Measurements from ENCODE around the gene KRTAP29-1.
"Not testable (repeated sequence)": the region's sequence is repeated elsewhere in the genome, so short reads cannot be mapped to it uniquely, and the experiment has no call there.

KRTAP29-1 gene

DNA sequence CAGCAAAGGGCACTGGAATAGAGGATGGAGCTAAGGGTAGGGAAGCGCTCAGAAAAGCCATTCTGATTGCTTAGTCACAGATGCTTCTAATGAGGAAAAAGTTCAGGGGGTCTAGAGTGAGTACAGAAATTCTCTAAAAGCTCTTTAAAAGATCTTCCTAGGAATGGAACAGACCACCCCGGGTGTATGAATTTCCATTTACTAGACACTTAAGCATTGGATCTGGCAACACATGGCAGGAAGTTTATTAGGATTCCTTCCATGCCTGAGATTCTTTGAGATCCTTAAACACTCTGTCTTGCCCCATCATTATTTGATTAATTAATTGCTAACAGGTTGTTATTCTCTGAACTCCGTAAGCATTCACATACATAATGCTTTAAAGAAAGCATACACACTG, 18.6 kb downstream of the KRTAP29-1 start:
- Histone ChIP-seq H2AFZ (ENCODE audit: low read depth, low read length) (no peak overlapping the region), H3K4me1 (ENCODE audit: insufficient read depth, low read length) (no peaks in the 10 kb centered on the region), H3K4me2 (ENCODE audit: insufficient read depth, low read length) (no peak overlapping the region), H3K9me3 (ENCODE audit: insufficient read depth, low read length, severe bottlenecking) (no peaks in the 10 kb centered on the region), H4K20me1 (ENCODE audit: insufficient read depth, low read length) (no peaks in the 10 kb centered on the region), H3K27me3 (ENCODE audit: insufficient read depth, low read length, poor library complexity) (peaks cover 8% of the 10 kb centered on the region), H3K79me2 (ENCODE audit: insufficient read depth, low read length) (no peaks in the 10 kb centered on the region), H3K4me3 (ENCODE audit: low read depth in 1 of 2, low read length in 2 of 2) (no peak overlapping the region), H3K27ac (ENCODE audit: low read length) (no peak overlapping the region), H3K9ac (ENCODE audit: low read depth, low read length) (no peak overlapping the region), H3K36me3 (ENCODE audit: insufficient read depth, low read length) (no peaks in the 10 kb centered on the region)
- DNase-seq (no peak), ATAC-seq (ENCODE audit: insufficient read depth, low read depth) (no peak)
- TF ChIP-seq, protein P1, sequence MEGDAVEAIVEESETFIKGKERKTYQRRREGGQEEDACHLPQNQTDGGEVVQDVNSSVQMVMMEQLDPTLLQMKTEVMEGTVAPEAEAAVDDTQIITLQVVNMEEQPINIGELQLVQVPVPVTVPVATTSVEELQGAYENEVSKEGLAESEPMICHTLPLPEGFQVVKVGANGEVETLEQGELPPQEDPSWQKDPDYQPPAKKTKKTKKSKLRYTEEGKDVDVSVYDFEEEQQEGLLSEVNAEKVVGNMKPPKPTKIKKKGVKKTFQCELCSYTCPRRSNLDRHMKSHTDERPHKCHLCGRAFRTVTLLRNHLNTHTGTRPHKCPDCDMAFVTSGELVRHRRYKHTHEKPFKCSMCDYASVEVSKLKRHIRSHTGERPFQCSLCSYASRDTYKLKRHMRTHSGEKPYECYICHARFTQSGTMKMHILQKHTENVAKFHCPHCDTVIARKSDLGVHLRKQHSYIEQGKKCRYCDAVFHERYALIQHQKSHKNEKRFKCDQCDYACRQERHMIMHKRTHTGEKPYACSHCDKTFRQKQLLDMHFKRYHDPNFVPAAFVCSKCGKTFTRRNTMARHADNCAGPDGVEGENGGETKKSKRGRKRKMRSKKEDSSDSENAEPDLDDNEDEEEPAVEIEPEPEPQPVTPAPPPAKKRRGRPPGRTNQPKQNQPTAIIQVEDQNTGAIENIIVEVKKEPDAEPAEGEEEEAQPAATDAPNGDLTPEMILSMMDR (IDR thresholded peaks at IDR 0.05; ENCODE audit: borderline replicate concordance, extremely low read depth, low read length, poor library complexity, severe bottlenecking), result no peak
- TF ChIP-seq EZH2 (IDR thresholded peaks at IDR 0.05; ENCODE audit: borderline replicate concordance, low read depth, low read length, severe bottlenecking), result no peak

DNA sequence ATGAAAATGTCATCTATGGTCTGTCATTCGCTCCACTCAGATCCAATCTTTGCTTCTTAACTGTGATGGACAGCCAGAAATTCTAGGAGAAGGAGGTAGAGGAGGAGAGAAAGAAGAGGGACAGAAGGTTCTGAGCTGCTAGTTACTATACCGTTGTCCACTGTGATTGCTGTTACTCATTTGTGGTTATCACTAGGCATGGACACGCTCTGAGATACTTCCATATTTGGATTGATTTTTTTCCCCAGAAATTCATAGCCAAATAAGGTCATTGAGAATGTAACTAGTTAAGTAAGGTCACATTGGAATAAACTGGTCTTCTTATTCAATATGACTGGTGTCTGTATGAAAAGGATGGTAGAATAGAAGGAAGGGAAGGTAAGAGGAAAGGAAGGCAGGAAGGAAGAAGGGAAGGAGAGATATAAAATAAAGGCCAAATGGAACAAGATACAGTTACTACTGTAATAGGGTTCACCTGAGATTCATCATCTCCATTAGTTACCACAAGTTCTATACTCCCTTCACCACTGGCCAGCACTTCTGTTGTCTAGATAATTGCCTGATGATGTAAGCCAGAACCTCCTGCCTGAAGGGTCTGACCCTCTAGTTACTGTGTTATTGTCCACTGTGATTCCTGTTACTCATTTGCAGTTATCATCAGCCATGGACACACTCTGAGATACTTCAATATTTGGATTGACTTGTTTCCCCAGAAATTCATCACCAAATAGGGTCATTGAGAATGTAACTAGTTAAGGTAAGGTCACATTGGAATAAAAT, 24.3 kb downstream of the KRTAP29-1 start:
- H3K4me3 ChIP-seq (ENCODE audit: low read depth in 1 of 2, low read length in 2 of 2), result no peak overlapping the region
- H3K9ac ChIP-seq (ENCODE audit: low read depth, low read length), result no peak overlapping the region
- H3K4me1 ChIP-seq (ENCODE audit: insufficient read depth, low read length), result no peaks in the 10 kb centered on the region
- TF ChIP-seq, protein P1 (IDR thresholded peaks at IDR 0.05; ENCODE audit: borderline replicate concordance, extremely low read depth, low read length, poor library complexity, severe bottlenecking), result no peak
- no peak for TF ChIP-seq EZH2 (IDR thresholded peaks at IDR 0.05; ENCODE audit: borderline replicate concordance, low read depth, low read length, severe bottlenecking)
- peaks cover 9% of the 10 kb centered on the region for H3K27me3 ChIP-seq (ENCODE audit: insufficient read depth, low read length, poor library complexity)
- no peaks in the 10 kb centered on the region for H3K9me3 ChIP-seq (ENCODE audit: insufficient read depth, low read length, severe bottlenecking)
- H3K4me2 ChIP-seq (ENCODE audit: insufficient read depth, low read length), result no peak overlapping the region
- H3K79me2 ChIP-seq (ENCODE audit: insufficient read depth, low read length), result no peaks in the 10 kb centered on the region
- H3K27ac ChIP-seq (ENCODE audit: low read length), result no peak overlapping the region
- ATAC-seq (ENCODE audit: insufficient read depth, low read depth) (no peak), DNase-seq (no peak)
- H4K20me1 ChIP-seq (ENCODE audit: insufficient read depth, low read length), result peaks cover 3% of the 10 kb centered on the region; the same call in 1 of the 2 replicates
- H3K36me3 ChIP-seq (ENCODE audit: insufficient read depth, low read length), result no peaks in the 10 kb centered on the region
- H2AFZ ChIP-seq (ENCODE audit: low read depth, low read length), result no peak overlapping the region

DNA sequence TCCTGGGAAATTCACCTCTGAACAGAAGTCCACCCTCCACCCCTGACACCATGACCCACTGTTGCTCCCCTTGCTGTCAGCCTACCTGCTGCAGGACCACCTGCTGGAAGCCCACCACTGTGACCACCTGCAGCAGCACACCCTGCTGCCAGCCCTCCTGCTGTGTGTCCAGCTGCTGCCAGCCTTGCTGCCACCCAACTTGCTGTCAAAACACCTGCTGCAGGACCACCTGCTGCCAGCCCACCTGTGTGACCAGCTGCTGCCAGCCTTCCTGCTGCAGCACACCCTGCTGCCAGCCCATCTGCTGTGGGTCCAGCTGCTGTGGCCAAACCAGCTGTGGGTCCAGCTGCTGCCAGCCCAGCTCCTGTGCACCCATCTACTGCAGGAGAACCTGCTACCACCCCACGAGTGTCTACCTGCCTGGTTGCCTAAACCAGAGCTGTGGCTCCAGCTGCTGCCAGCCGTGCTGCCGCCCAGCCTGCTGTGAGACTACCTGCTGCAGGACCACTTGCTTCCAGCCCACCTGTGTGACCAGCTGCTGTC, 26.9 kb downstream of the KRTAP29-1 start, which contains the start of gene KRTAP9-7:
Gene KRTAP9-7 (plus strand): TSS at position 51 of the 543 bp plus-strand sequence. CDS start 0 bp downstream, at position 51.
- not testable (repeated sequence) for ATAC-seq (ENCODE audit: insufficient read depth, low read depth); H3K9ac ChIP-seq (ENCODE audit: low read depth, low read length); H3K36me3 ChIP-seq (ENCODE audit: insufficient read depth, low read length); H3K79me2 ChIP-seq (ENCODE audit: insufficient read depth, low read length); H3K9me3 ChIP-seq (ENCODE audit: insufficient read depth, low read length, severe bottlenecking); H3K4me3 ChIP-seq (ENCODE audit: low read depth in 1 of 2, low read length in 2 of 2); H3K27ac ChIP-seq (ENCODE audit: low read length); H2AFZ ChIP-seq (ENCODE audit: low read depth, low read length); DNase-seq; H3K4me2 ChIP-seq (ENCODE audit: insufficient read depth, low read length); H3K4me1 ChIP-seq (ENCODE audit: insufficient read depth, low read length); H4K20me1 ChIP-seq (ENCODE audit: insufficient read depth, low read length); H3K27me3 ChIP-seq (ENCODE audit: insufficient read depth, low read length, poor library complexity)

DNA sequence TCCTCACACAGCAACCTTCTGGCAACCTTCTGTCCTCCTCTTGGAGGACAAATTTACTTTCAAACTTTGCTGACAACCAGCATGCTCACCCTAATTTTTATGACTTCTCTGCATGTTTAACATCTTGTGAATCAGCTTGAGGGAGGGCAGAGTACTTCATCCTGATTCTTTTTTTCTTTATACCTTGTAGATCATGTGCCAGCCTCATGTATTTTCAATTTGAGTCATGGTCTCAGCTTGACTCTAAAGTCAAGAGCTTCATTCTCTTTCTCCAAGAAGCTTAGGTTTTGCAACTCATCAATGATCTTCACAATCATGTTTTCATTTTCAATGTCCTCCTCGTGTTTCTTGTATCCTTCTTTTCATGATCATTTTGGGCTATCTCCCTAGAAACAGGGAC, 30.8 kb downstream of the KRTAP29-1 start:
- DNase-seq, result no peak
- H3K27ac ChIP-seq (ENCODE audit: low read length), result no peak overlapping the region
- H3K9me3 ChIP-seq (ENCODE audit: insufficient read depth, low read length, severe bottlenecking), result no peaks in the 10 kb centered on the region
- H3K4me1 ChIP-seq (ENCODE audit: insufficient read depth, low read length), result no peaks in the 10 kb centered on the region
- no peak for ATAC-seq (ENCODE audit: insufficient read depth, low read depth)
- H3K9ac ChIP-seq (ENCODE audit: low read depth, low read length), result no peak overlapping the region
- TF ChIP-seq, protein P1 (IDR thresholded peaks at IDR 0.05; ENCODE audit: borderline replicate concordance, extremely low read depth, low read length, poor library complexity, severe bottlenecking), result no peak
- no peak for TF ChIP-seq EZH2 (IDR thresholded peaks at IDR 0.05; ENCODE audit: borderline replicate concordance, low read depth, low read length, severe bottlenecking)
- peaks cover 8% of the 10 kb centered on the region for H3K27me3 ChIP-seq (ENCODE audit: insufficient read depth, low read length, poor library complexity)
- H3K4me2 ChIP-seq (ENCODE audit: insufficient read depth, low read length), result no peak overlapping the region
- no peaks in the 10 kb centered on the region for H3K36me3 ChIP-seq (ENCODE audit: insufficient read depth, low read length)
- H3K4me3 ChIP-seq (ENCODE audit: low read depth in 1 of 2, low read length in 2 of 2), result no peak overlapping the region
- H3K79me2 ChIP-seq (ENCODE audit: insufficient read depth, low read length), result no peaks in the 10 kb centered on the region
- peaks cover 3% of the 10 kb centered on the region; the same call in 1 of the 2 replicates for H4K20me1 ChIP-seq (ENCODE audit: insufficient read depth, low read length)
- no peak overlapping the region for H2AFZ ChIP-seq (ENCODE audit: low read depth, low read length)

DNA sequence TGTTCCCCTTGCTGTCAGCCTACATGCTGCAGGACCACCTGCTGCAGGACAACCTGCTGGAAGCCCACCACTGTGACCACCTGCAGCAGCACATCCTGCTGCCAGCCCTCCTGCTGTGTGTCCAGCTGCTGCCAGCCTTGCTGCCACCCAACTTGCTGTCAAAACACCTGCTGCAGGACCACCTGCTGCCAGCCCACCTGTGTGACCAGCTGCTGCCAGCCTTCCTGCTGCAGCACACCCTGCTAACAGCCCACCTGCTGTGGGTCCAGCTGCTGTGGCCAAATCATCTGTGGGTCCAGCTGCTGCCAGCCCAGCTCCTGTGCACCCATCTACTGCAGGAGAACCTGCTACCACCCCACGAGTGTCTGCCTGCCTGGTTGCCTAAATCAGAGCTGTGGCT, 31.3 kb downstream of the KRTAP29-1 start:
- H3K27me3 ChIP-seq (ENCODE audit: insufficient read depth, low read length, poor library complexity); H2AFZ ChIP-seq (ENCODE audit: low read depth, low read length); H4K20me1 ChIP-seq (ENCODE audit: insufficient read depth, low read length); DNase-seq; ATAC-seq (ENCODE audit: insufficient read depth, low read depth); H3K9ac ChIP-seq (ENCODE audit: low read depth, low read length); H3K4me2 ChIP-seq (ENCODE audit: insufficient read depth, low read length); H3K79me2 ChIP-seq (ENCODE audit: insufficient read depth, low read length); H3K27ac ChIP-seq (ENCODE audit: low read length); H3K4me1 ChIP-seq (ENCODE audit: insufficient read depth, low read length); H3K36me3 ChIP-seq (ENCODE audit: insufficient read depth, low read length); H3K4me3 ChIP-seq (ENCODE audit: low read depth in 1 of 2, low read length in 2 of 2); H3K9me3 ChIP-seq (ENCODE audit: insufficient read depth, low read length, severe bottlenecking): not testable (repeated sequence)

Measured in DND-41 (cell line).